ENCODE data around the gene ABL1. TPM values are rescaled to one million over a fixed set of nuclear protein-coding genes. Genes with fewer than 3 reads are reported as not detected.
A peak's percentile ranks its signal among the peaks of the same experiment; 100 is the strongest.

ABL1 gene
- total and polyA plus RNA-seq, 2 of the 13 experiments (the other 11 are each of a cell fraction or from before 2014, with no cell fraction given), result 10.8 to 20.4 TPM

DNA sequence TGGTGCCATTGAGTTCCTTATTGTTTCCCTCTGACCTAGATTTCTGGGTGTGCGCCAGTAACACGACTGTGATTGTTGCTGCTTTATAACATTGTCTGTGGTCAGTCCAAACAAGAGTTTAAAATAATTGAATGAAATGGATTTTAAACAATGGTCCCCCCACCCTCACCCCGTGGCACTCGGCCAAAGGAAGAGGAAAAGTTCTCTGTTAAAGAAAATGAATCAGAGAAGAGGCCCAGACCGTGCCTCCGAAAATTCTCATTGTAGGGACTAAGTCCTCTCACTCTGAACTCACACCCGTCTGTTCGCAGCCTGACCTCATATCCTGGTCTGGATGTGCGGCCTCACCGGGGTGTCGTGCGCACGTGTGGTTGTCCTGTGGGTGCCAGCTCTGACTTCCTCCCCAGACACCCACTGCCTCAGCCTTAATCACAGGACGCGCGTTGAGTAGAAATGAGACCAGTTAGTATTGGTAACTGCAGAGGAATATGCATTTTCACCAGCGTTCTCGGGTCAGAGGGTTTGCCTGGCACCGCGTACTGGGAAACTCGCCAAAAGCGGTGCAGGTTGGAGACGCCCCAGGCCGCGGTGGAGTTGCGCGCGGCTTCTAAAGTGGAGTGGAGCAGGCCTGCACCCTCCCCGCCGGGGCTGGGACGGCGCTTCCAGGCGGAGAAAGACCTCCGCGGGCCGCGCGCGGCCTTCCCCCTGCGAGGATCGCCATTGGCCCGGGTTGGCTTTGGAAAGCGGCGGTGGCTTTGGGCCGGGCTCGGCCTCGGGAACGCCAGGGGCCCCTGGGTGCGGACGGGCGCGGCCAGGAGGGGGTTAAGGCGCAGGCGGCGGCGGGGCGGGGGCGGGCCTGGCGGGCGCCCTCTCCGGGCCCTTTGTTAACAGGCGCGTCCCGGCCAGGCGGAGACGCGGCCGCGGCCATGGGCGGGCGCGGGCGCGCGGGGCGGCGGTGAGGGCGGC lies at the start of gene ABL1 (continued):
- no peak for TF ChIP-seq WIZ (CRISPR knock-in tag; IDR thresholded peaks at IDR 0.05)
- TF ChIP-seq ZBTB7A (CRISPR knock-in tag; IDR thresholded peaks at IDR 0.05), result peak; percentile 20; the same call in 1 of the 2 replicates
- TF ChIP-seq, protein P1, sequence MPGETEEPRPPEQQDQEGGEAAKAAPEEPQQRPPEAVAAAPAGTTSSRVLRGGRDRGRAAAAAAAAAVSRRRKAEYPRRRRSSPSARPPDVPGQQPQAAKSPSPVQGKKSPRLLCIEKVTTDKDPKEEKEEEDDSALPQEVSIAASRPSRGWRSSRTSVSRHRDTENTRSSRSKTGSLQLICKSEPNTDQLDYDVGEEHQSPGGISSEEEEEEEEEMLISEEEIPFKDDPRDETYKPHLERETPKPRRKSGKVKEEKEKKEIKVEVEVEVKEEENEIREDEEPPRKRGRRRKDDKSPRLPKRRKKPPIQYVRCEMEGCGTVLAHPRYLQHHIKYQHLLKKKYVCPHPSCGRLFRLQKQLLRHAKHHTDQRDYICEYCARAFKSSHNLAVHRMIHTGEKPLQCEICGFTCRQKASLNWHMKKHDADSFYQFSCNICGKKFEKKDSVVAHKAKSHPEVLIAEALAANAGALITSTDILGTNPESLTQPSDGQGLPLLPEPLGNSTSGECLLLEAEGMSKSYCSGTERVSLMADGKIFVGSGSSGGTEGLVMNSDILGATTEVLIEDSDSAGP (CRISPR knock-in tag; IDR thresholded peaks at IDR 0.05; ENCODE audit: borderline replicate concordance), result peak; percentile 74; the same call in 1 of the 2 replicates
- TF ChIP-seq, protein P2, sequence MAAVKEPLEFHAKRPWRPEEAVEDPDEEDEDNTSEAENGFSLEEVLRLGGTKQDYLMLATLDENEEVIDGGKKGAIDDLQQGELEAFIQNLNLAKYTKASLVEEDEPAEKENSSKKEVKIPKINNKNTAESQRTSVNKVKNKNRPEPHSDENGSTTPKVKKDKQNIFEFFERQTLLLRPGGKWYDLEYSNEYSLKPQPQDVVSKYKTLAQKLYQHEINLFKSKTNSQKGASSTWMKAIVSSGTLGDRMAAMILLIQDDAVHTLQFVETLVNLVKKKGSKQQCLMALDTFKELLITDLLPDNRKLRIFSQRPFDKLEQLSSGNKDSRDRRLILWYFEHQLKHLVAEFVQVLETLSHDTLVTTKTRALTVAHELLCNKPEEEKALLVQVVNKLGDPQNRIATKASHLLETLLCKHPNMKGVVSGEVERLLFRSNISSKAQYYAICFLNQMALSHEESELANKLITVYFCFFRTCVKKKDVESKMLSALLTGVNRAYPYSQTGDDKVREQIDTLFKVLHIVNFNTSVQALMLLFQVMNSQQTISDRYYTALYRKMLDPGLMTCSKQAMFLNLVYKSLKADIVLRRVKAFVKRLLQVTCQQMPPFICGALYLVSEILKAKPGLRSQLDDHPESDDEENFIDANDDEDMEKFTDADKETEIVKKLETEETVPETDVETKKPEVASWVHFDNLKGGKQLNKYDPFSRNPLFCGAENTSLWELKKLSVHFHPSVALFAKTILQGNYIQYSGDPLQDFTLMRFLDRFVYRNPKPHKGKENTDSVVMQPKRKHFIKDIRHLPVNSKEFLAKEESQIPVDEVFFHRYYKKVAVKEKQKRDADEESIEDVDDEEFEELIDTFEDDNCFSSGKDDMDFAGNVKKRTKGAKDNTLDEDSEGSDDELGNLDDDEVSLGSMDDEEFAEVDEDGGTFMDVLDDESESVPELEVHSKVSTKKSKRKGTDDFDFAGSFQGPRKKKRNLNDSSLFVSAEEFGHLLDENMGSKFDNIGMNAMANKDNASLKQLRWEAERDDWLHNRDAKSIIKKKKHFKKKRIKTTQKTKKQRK (IDR thresholded peaks at IDR 0.05; ENCODE audit: low read length), result no peak
- TF ChIP-seq, protein P3, sequence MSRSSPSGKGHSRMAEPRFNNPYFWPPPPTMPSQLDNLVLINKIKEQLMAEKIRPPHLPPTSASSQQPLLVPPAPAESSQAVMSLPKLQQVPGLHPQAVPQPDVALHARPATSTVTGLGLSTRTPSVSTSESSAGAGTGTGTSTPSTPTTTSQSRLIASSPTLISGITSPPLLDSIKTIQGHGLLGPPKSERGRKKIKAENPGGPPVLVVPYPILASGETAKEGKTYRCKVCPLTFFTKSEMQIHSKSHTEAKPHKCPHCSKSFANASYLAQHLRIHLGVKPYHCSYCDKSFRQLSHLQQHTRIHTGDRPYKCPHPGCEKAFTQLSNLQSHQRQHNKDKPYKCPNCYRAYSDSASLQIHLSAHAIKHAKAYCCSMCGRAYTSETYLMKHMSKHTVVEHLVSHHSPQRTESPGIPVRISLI (CRISPR knock-in tag; IDR thresholded peaks at IDR 0.05; ENCODE audit: borderline replicate concordance), result no peak
- peak; percentile 97 for TF ChIP-seq ZFY (CRISPR knock-in tag; IDR thresholded peaks at IDR 0.05)
- peak; percentile 41; the same call in 1 of the 2 replicates for TF ChIP-seq IRF2 (CRISPR knock-in tag; IDR thresholded peaks at IDR 0.05)
- TF ChIP-seq, protein P4, sequence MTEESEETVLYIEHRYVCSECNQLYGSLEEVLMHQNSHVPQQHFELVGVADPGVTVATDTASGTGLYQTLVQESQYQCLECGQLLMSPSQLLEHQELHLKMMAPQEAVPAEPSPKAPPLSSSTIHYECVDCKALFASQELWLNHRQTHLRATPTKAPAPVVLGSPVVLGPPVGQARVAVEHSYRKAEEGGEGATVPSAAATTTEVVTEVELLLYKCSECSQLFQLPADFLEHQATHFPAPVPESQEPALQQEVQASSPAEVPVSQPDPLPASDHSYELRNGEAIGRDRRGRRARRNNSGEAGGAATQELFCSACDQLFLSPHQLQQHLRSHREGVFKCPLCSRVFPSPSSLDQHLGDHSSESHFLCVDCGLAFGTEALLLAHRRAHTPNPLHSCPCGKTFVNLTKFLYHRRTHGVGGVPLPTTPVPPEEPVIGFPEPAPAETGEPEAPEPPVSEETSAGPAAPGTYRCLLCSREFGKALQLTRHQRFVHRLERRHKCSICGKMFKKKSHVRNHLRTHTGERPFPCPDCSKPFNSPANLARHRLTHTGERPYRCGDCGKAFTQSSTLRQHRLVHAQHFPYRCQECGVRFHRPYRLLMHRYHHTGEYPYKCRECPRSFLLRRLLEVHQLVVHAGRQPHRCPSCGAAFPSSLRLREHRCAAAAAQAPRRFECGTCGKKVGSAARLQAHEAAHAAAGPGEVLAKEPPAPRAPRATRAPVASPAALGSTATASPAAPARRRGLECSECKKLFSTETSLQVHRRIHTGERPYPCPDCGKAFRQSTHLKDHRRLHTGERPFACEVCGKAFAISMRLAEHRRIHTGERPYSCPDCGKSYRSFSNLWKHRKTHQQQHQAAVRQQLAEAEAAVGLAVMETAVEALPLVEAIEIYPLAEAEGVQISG (CRISPR knock-in tag; IDR thresholded peaks at IDR 0.05), result peak; percentile 17; the same call in 1 of the 2 replicates
- TF ChIP-seq ZNF761 (CRISPR knock-in tag; conservative IDR thresholded peaks at IDR 0.05), result no peak
- TF ChIP-seq RFX1 (IDR thresholded peaks at IDR 0.05), result no peak
- TF ChIP-seq, protein P5, sequence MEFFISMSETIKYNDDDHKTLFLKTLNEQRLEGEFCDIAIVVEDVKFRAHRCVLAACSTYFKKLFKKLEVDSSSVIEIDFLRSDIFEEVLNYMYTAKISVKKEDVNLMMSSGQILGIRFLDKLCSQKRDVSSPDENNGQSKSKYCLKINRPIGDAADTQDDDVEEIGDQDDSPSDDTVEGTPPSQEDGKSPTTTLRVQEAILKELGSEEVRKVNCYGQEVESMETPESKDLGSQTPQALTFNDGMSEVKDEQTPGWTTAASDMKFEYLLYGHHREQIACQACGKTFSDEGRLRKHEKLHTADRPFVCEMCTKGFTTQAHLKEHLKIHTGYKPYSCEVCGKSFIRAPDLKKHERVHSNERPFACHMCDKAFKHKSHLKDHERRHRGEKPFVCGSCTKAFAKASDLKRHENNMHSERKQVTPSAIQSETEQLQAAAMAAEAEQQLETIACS (CRISPR knock-in tag; IDR thresholded peaks at IDR 0.05), result peak; percentile 25; the same call in 1 of the 2 replicates
- peak; percentile 51; the same call in 1 of the 2 replicates for TF ChIP-seq RNF2 (conservative IDR thresholded peaks at IDR 0.05; ENCODE audit: low read depth)
- peak; percentile 53; the same call in 1 of the 2 replicates for TF ChIP-seq SIN3A (IDR thresholded peaks at IDR 0.05; ENCODE audit: borderline replicate concordance, low read depth, low read length)
- TF ChIP-seq, protein P6, sequence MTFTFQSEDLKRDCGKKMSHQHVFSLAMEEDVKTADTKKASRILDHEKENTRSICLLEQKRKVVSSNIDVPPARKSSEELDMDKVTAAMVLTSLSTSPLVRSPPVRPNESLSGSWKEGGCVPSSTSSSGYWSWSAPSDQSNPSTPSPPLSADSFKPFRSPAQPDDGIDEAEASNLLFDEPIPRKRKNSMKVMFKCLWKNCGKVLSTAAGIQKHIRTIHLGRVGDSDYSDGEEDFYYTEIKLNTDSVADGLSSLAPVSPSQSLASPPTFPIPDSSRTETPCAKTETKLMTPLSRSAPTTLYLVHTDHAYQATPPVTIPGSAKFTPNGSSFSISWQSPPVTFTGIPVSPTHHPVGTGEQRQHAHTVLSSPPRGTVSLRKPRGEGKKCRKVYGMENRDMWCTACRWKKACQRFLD (CRISPR knock-in tag; IDR thresholded peaks at IDR 0.05; ENCODE audit: borderline replicate concordance), result 0 out of 2 replicates have a peak, but pooled peaks have one; percentile 40

Data from HepG2 (cell line).